AG09319 (cell line): ENCODE results near the gene LRRC8D.

Experiments
- DNase-seq: peaks from one replicate; pipeline ENCODE4 v3.0.0-alpha.2; 2010; ENCODE audit warnings: low read depth; ENCODE audit errors: extremely low read depth
- CTCF ChIP-seq: IDR thresholded peaks from 2 replicates; pipeline ENCODE4 v1.5.1; 2011; ENCODE audit warnings: low read depth, mild to moderate bottlenecking, inconsistent platforms, low read length, moderate library complexity

LRRC8D gene

GRCh38 chr1:89855413-89856123 lies 34.7 kb downstream of the LRRC8D start:
- DNase-seq = no peak
- no peak for TF ChIP-seq CTCF

GRCh38 chr1:89863165-89863830 lies 42.5 kb downstream of the LRRC8D start:
- no peak for TF ChIP-seq CTCF
- DNase-seq = no peak

- peak; percentile 41 for DNase-seq
- TF ChIP-seq CTCF = no peak
Measured at GRCh38 chr1:89865498-89866382, 44.9 kb downstream of the LRRC8D start.

GRCh38 chr1:89866568-89866967 lies 45.7 kb downstream of the LRRC8D start:
- no peak for TF ChIP-seq CTCF

GRCh38 chr1:89870998-89871397 lies 50.2 kb downstream of the LRRC8D start:
- DNase-seq = no peak
- no peak for TF ChIP-seq CTCF

More at GRCh38 chr1:89866568-89866967, 45.7 kb downstream of the LRRC8D start:
- DNase-seq = no peak

- no peak for TF ChIP-seq CTCF
Measured at GRCh38 chr1:89871768-89872473, 51.1 kb downstream of the LRRC8D start.

More at GRCh38 chr1:89871768-89872473, 51.1 kb downstream of the LRRC8D start:
- no peak for DNase-seq
